B cell (primary cell): Measurements from ENCODE around the gene PDZD7.

Source experiments
- CTCF ChIP-seq: fragments of 200-600 bp; IDR thresholded peaks from one replicate; pipeline ENCODE4 v1.8.0; 2022; ENCODE audit warnings: antibody characterized with exemption, mild to moderate bottlenecking
- EZH2 ChIP-seq: IDR thresholded peaks from 2 replicates; pipeline ENCODE4 v1.6.1; 2012; ENCODE audit warnings: borderline replicate concordance, low read depth, mild to moderate bottlenecking, moderate library complexity, low read length; ENCODE audit not compliant: insufficient read depth, poor library complexity, severe bottlenecking

DNA sequence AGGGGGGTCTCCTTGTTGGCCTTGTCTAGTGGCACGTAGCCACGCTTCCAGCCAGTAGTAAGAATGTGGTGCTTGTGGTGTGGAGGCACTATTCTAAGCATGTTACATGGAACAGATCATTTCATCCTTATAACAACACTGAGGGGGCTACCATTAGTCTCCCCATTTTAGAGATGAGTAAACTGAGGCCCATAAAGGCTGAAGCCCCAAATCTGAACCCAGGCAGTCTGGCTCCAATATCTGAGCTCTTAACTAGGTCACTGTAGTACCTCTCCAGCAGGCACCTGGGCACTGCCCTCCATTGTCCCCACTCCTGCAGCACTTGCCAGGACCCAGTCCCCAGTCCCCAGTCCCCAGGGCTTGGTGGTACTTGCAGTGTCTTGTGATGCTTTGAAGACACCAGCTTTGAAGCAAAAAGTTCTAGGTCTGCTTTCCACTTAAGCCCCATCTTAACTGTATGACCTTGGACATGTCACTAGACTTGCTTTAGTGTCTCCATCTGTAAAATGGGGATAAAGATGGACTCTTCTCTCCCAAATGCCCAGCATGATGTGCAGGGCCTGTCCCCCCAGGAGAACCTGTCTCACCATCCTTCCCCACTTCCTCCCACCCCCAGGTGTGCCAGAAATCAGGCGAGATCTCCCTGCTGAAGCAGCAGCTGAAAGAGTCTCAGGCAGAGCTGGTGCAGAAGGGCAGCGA, 24.9 kb downstream of the PDZD7 start:
- TF ChIP-seq CTCF, result no peak
- no peak for TF ChIP-seq EZH2
